HG03097 (cell line): Measurements from ENCODE around the gene PCDHGB1.
"Not testable (repeated sequence)": the region's sequence is repeated elsewhere in the genome, so short reads cannot be mapped to it uniquely, and the experiment has no call there.

Experiments used
- ATAC-seq: cut with Tn5 transposase; IDR thresholded peaks from one replicate; pipeline ENCODE4 v1.9.1; 2021; ENCODE audit not compliant: unreplicated experiment, low FRiP score

Gene PCDHGB1

GRCh38 chr5:141345327-141345726, 4.6 kb upstream of the PCDHGB1 start:
- ATAC-seq: no peak

- not testable (repeated sequence) for ATAC-seq
Measured at GRCh38 chr5:141346017-141346416, 3.9 kb upstream of the PCDHGB1 start.

GRCh38 chr5:141351591-141351990, 1.7 kb downstream of the PCDHGB1 start:
- no peak for ATAC-seq

GRCh38 chr5:141354900-141355469, 5.1 kb downstream of the PCDHGB1 start, which contains the start of gene PCDHGA4:
PCDHGA4 (plus strand) TSS chr5:141355021; CDS start chr5:141355108, 87 bp downstream.
- ATAC-seq: no peak

- no peak for ATAC-seq
Measured at GRCh38 chr5:141355641-141356040, 5.7 kb downstream of the PCDHGB1 start.

- ATAC-seq: no peak
Measured at GRCh38 chr5:141356133-141356532, 6.2 kb downstream of the PCDHGB1 start.

- ATAC-seq: no peak
Measured at GRCh38 chr5:141356950-141357349, 7.1 kb downstream of the PCDHGB1 start.

GRCh38 chr5:141359790-141360426, 10.0 kb downstream of the PCDHGB1 start, which contains the start of gene PCDHGB2:
PCDHGB2 (plus strand) TSS chr5:141359994; CDS start chr5:141360136, 142 bp downstream.
- no peak for ATAC-seq

GRCh38 chr5:141360685-141361084, 10.8 kb downstream of the PCDHGB1 start:
- no peak for ATAC-seq

- ATAC-seq: no peak
Measured at GRCh38 chr5:141362719-141363118, 12.8 kb downstream of the PCDHGB1 start.

- no peak for ATAC-seq
Measured at GRCh38 chr5:141363952-141364660, 14.2 kb downstream of the PCDHGB1 start, which contains the start of gene PCDHGA5. PCDHGA5 (plus strand) TSS chr5:141364162; CDS start chr5:141364331, 169 bp downstream.

- no peak for ATAC-seq
Measured at GRCh38 chr5:141366016-141366896, 16.4 kb downstream of the PCDHGB1 start.

GRCh38 chr5:141369994-141370848, 20.3 kb downstream of the PCDHGB1 start, which contains the start of gene PCDHGB3:
PCDHGB3 (plus strand) TSS chr5:141370242; CDS start chr5:141370395, 153 bp downstream.
- ATAC-seq: peak; percentile 68

GRCh38 chr5:141371572-141372475, 21.9 kb downstream of the PCDHGB1 start:
- ATAC-seq: no peak

- no peak for ATAC-seq
Measured at GRCh38 chr5:141373673-141374317, 23.9 kb downstream of the PCDHGB1 start, which contains the start of gene PCDHGA6. PCDHGA6 (plus strand) TSS chr5:141373891; CDS start chr5:141374084, 193 bp downstream.

GRCh38 chr5:141374627-141375026, 24.7 kb downstream of the PCDHGB1 start:
- ATAC-seq: no peak

GRCh38 chr5:141375444-141376155, 25.7 kb downstream of the PCDHGB1 start:
- ATAC-seq: not testable (repeated sequence)
